WTC11 (cell line): Measurements from ENCODE around the gene SLC30A2.

Source experiments
- ATF3 ChIP-seq: sonication (generic); formaldehyde crosslinking; conservative IDR thresholded peaks from 2 replicates; pipeline ENCODE4 v1.8.1; 2022; ENCODE audit warnings: mild to moderate bottlenecking, missing genetic modification reagents
- CTCF ChIP-seq: fragments of 200-600 bp; IDR thresholded peaks from 2 replicates; pipeline ENCODE4 v1.8.0; 2022; ENCODE audit warnings: antibody characterized with exemption
- E2F1 ChIP-seq: sonication (generic); formaldehyde crosslinking; IDR thresholded peaks from 2 replicates; pipeline ENCODE4 v1.8.0; 2022; ENCODE audit warnings: mild to moderate bottlenecking, missing genetic modification reagents
- ESRRA ChIP-seq: sonication (generic); formaldehyde crosslinking; IDR thresholded peaks from 2 replicates; pipeline ENCODE4 v1.8.1; 2022; ENCODE audit warnings: mild to moderate bottlenecking, missing genetic modification reagents, borderline replicate concordance
- ETV6 ChIP-seq: sonication (generic); formaldehyde crosslinking; IDR thresholded peaks from 2 replicates; pipeline ENCODE4 v1.8.1; 2022; ENCODE audit warnings: mild to moderate bottlenecking, missing genetic modification reagents
- JUN ChIP-seq: sonication (generic); formaldehyde crosslinking; IDR thresholded peaks from 2 replicates; pipeline ENCODE4 v1.8.0; 2023; ENCODE audit warnings: mild to moderate bottlenecking, missing genetic modification reagents
- MAX ChIP-seq: sonication (generic); formaldehyde crosslinking; IDR thresholded peaks from 2 replicates; pipeline ENCODE4 v1.8.0; 2022; ENCODE audit warnings: mild to moderate bottlenecking, missing genetic modification reagents
- NR1H2 ChIP-seq: sonication (generic); formaldehyde crosslinking; IDR thresholded peaks from 2 replicates; pipeline ENCODE4 v1.9.0; 2021; ENCODE audit warnings: mild to moderate bottlenecking, moderate library complexity, missing genetic modification reagents
- NR3C1 ChIP-seq: sonication (generic); formaldehyde crosslinking; conservative IDR thresholded peaks from 2 replicates; pipeline ENCODE4 v1.8.1; 2023; ENCODE audit warnings: low read depth, mild to moderate bottlenecking, missing genetic modification reagents
- SMAD3 ChIP-seq: sonication (generic); formaldehyde crosslinking; IDR thresholded peaks from 2 replicates; pipeline ENCODE4 v1.8.0; 2022; ENCODE audit warnings: missing genetic modification reagents, mild to moderate bottlenecking, borderline replicate concordance
- STAT6 ChIP-seq: sonication (generic); formaldehyde crosslinking; conservative IDR thresholded peaks from 2 replicates; pipeline ENCODE4 v1.8.1; 2023; ENCODE audit warnings: mild to moderate bottlenecking, low read depth, missing genetic modification reagents, moderate library complexity
- TEAD1 ChIP-seq: sonication (generic); formaldehyde crosslinking; IDR thresholded peaks from 2 replicates; pipeline ENCODE4 v1.8.0; 2022; ENCODE audit warnings: mild to moderate bottlenecking, missing genetic modification reagents
- ZBTB21 ChIP-seq: sonication (generic); formaldehyde crosslinking; IDR thresholded peaks from 2 replicates; pipeline ENCODE4 v1.8.1; 2023; ENCODE audit warnings: mild to moderate bottlenecking, missing genetic modification reagents, borderline replicate concordance
- ZNF263 ChIP-seq: sonication (generic); formaldehyde crosslinking; IDR thresholded peaks from 2 replicates; pipeline ENCODE4 v1.8.1; 2022; ENCODE audit warnings: low read depth, mild to moderate bottlenecking, moderate library complexity, missing genetic modification reagents

- TF ChIP-seq ESRRA (CRISPR knock-in tag), result no peak
- no peak for TF ChIP-seq NR3C1 (CRISPR knock-in tag)
- no peak for TF ChIP-seq NR1H2
- TF ChIP-seq CTCF, result no peak
- TF ChIP-seq ZBTB21 (CRISPR knock-in tag), result no peak
- no peak for TF ChIP-seq E2F1 (CRISPR knock-in tag)
- no peak for TF ChIP-seq JUN (CRISPR knock-in tag)
- TF ChIP-seq TEAD1 (CRISPR knock-in tag), result no peak
- TF ChIP-seq SMAD3, result no peak
- TF ChIP-seq ZNF263 (CRISPR knock-in tag), result no peak
- TF ChIP-seq ETV6 (CRISPR knock-in tag), result no peak
- TF ChIP-seq STAT6 (CRISPR knock-in tag), result no peak
- TF ChIP-seq MAX (CRISPR knock-in tag), result no peak
- no peak for TF ChIP-seq ATF3 (CRISPR knock-in tag)
Measured at GRCh38 chr1:26014179-26014578, 31.7 kb downstream of the SLC30A2 start.
